ENCODE data around the gene CFAP74. TPM values are rescaled to one million over a fixed set of nuclear protein-coding genes. Genes with fewer than 3 reads are reported as not detected.

Gene CFAP74
- total RNA-seq, 3 donors from 2014 or later: 0.29 to 0.98 TPM; not detected in 1

DNA sequence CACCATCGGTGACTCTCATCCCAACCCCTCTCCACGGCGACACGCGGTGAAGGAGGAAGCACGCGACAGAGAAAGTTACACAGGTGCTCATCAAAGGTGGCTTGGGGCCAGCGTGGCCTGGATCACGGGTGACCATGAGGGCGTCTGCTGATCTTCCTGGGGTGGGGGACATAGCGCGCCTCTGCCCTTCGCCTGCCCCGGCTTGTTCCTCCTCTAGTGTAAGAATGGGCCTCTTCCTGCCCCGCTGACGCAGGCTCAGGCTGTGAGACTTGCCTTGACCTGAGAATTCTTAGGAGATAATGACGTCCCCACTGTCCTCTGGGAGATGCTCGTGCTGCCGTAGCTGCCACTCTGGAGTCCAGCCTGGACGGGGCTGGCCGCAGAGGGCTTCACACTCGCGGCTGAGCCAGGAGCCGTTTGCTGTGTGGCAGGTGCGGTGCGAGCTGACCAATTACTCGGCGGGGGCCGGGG lies 45.5 kb downstream of the CFAP74 start:
- no peaks in the 10 kb centered on the region for H3K9me3 ChIP-seq
- intact Hi-C loops (cut with DNase I; ENCODE audit: low total_unique reads): no loop called here
- TF ChIP-seq, protein P1, sequence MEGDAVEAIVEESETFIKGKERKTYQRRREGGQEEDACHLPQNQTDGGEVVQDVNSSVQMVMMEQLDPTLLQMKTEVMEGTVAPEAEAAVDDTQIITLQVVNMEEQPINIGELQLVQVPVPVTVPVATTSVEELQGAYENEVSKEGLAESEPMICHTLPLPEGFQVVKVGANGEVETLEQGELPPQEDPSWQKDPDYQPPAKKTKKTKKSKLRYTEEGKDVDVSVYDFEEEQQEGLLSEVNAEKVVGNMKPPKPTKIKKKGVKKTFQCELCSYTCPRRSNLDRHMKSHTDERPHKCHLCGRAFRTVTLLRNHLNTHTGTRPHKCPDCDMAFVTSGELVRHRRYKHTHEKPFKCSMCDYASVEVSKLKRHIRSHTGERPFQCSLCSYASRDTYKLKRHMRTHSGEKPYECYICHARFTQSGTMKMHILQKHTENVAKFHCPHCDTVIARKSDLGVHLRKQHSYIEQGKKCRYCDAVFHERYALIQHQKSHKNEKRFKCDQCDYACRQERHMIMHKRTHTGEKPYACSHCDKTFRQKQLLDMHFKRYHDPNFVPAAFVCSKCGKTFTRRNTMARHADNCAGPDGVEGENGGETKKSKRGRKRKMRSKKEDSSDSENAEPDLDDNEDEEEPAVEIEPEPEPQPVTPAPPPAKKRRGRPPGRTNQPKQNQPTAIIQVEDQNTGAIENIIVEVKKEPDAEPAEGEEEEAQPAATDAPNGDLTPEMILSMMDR (IDR thresholded peaks at IDR 0.05): no peak
- TF ChIP-seq POLR2A (IDR thresholded peaks at IDR 0.05) (no peak), POLR2AphosphoS5 (IDR thresholded peaks at IDR 0.05) (no peak)

DNA sequence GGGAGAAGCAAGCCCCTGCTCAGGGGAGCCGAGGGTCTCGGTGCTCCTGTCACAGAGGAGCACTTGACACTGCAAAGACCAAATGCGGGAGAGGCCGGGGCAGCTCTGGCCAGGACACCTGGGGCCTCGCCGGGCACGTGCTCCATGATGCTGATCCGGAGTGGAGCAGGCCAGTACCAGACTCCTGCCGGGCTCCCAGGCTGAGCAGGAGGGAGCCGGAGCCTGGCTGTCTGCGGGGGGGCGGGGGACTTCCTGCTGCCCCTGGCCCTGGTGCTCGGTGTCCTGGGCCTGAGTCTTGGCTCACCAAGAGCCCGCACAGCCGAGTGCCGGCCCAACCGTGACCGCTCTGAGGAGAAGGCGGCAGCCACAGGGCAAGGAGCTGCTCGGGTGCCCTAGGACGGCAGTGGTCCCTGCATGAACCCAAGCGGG lies 46.0 kb downstream of the CFAP74 start:
- intact Hi-C loops (cut with DNase I; ENCODE audit: low total_unique reads): no loop called here
- peaks cover 0 to 5% of the 10 kb centered on the region in 2 donors for H3K4me1 ChIP-seq
- H3K27me3 ChIP-seq: peaks cover 0 to 36% of the 10 kb centered on the region in 2 donors
- no peaks in the 10 kb centered on the region for H3K9me3 ChIP-seq
- TF ChIP-seq POLR2A (IDR thresholded peaks at IDR 0.05) (no peak), POLR2AphosphoS5 (IDR thresholded peaks at IDR 0.05) (no peak)
- TF ChIP-seq, protein P1 (IDR thresholded peaks at IDR 0.05): no peak
- H3K36me3 ChIP-seq: no peaks in the 10 kb centered on the region
- H3K4me3 ChIP-seq: no peak overlapping the region
- no peak overlapping the region for H3K27ac ChIP-seq
- no peak for DNase-seq (ENCODE audit: low spot score in 2 of 2)

More for the DNA sequence above, 45.5 kb downstream of the CFAP74 start:
- peaks cover 0 to 5% of the 10 kb centered on the region in 2 donors for H3K4me1 ChIP-seq
- no peak for DNase-seq (ENCODE audit: low spot score in 2 of 2)
- no peaks in the 10 kb centered on the region for H3K36me3 ChIP-seq
- no peak overlapping the region for H3K27ac ChIP-seq
- H3K4me3 ChIP-seq: no peak overlapping the region
- H3K27me3 ChIP-seq: peaks cover 0 to 36% of the 10 kb centered on the region in 2 donors

DNA sequence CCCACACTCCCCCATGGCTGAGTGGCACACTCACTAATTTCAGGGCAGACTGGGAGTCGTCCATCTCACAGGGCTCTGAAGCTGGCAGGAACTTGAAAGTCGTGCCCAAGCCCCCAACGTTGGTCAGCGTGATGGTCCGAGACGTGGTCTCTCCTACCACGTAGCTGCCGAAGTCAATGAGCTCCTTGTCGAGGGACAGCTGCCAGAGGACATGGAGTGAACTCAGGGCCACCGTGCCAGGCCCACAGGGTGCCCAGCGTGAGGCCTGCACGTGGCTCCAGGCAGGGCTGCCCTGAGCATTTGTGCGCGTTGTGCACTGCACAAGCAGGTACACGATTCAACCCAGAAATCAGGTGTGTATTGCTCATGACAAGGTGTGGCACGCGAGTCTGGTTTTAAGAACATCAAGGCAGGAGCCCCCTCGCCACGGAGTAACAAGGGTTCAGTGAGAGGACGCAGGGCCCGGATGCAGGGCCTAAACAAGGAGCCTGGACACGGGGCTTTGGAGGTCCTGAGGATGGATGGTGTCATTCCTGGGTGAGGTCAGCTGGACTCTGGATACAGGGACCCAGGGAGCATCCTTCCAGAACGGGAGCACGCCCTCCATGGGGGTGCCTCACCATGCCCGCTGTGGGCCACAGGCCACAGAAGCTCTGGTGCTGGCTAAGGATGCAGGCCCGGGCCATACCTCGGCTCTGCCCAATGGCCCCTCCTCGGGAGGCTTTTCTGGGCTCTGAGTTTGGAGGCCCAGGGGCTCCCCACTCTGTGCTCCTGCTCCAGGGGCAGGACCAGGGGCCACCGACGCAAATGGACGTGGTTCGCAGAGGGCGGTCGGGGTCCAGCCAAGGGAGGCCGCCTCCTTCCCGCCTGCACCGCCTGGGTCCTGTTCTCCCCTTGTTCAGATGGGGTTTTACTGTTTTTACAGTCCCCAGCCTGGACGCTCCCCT lies 46.7 kb downstream of the CFAP74 start:
- intact Hi-C loops (cut with DNase I; ENCODE audit: low total_unique reads): no loop called here
- peaks cover 0 to 36% of the 10 kb centered on the region in 2 donors for H3K27me3 ChIP-seq
- H3K36me3 ChIP-seq: no peaks in the 10 kb centered on the region
- peaks cover 0 to 5% of the 10 kb centered on the region in 2 donors for H3K4me1 ChIP-seq
- DNase-seq (ENCODE audit: low spot score in 2 of 2): no peak
- no peak overlapping the region for H3K27ac ChIP-seq
- no peaks in the 10 kb centered on the region for H3K9me3 ChIP-seq
- TF ChIP-seq POLR2A (IDR thresholded peaks at IDR 0.05) (no peak), POLR2AphosphoS5 (IDR thresholded peaks at IDR 0.05) (no peak)
- TF ChIP-seq, protein P1 (IDR thresholded peaks at IDR 0.05): no peak
- no peak overlapping the region for H3K4me3 ChIP-seq

DNA sequence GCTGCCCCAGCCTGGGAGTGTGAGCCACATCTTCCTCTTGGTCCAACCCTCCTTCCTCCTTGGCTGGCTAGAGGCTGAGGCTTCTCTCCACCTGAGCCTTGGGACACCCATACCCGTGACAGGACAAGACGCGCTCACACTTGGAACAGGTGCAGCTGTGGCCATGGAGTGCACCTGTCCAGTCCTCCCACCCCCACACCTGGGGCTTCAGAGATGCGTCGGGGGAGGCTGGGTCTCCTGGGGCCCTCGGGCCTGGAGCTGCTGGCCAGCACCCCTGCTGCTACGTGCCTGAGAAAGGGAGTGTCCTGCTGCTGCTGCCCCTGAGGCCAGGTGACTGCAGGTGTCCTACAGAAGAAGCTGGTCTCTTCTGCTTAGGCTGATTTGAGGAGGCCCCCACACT lies 47.5 kb downstream of the CFAP74 start:
- Histone ChIP-seq H3K27ac (no peak overlapping the region), H3K4me1 (peaks cover 0 to 5% of the 10 kb centered on the region in 2 donors), H3K36me3 (no peaks in the 10 kb centered on the region), H3K9me3 (no peaks in the 10 kb centered on the region), H3K27me3 (peaks cover 0 to 30% of the 10 kb centered on the region in 2 donors), H3K4me3 (no peak overlapping the region)
- TF ChIP-seq POLR2A (IDR thresholded peaks at IDR 0.05) (no peak), POLR2AphosphoS5 (IDR thresholded peaks at IDR 0.05) (no peak)
- TF ChIP-seq, protein P1 (IDR thresholded peaks at IDR 0.05): no peak
- no peak for DNase-seq (ENCODE audit: low spot score in 2 of 2)
- intact Hi-C loops (cut with DNase I; ENCODE audit: low total_unique reads): no loop called here

DNA sequence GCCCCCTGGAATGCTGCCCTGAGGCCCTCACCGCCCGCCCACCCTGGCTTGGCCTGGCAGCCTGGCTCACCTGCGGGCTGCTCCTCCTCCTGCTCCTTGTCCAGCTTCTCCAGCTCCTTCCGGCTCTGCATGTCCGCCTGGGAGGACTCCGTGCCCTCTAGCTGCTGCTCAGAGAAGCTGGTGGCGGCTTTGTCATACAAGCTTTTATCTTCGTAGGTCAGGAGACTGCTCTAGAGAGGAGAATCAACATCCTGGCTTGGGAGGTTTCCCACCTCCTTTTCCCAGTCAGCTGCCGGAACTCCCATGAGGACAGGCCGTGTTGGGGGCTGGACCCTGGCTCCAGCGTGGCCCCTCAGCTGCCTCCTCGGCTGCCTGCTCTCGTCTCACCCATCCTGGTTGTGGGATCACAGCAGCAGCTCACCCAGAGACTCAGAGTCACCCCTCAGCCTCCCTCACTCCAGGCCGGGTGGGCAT lies 47.9 kb downstream of the CFAP74 start:
- Histone ChIP-seq H3K9me3 (no peaks in the 10 kb centered on the region), H3K4me3 (no peak overlapping the region), H3K27ac (no peak overlapping the region), H3K4me1 (peaks cover 0 to 5% of the 10 kb centered on the region in 2 donors), H3K27me3 (peaks cover 0 to 26% of the 10 kb centered on the region in 2 donors), H3K36me3 (no peaks in the 10 kb centered on the region)
- TF ChIP-seq, protein P1 (IDR thresholded peaks at IDR 0.05): no peak
- no peak for TF ChIP-seq POLR2AphosphoS5 (IDR thresholded peaks at IDR 0.05)
- no peak for TF ChIP-seq POLR2A (IDR thresholded peaks at IDR 0.05)
- DNase-seq (ENCODE audit: low spot score in 2 of 2): no peak
- intact Hi-C loops (cut with DNase I; ENCODE audit: low total_unique reads): no loop called here
